ENCODE results near the gene MBD2. TPM values are rescaled to one million over a fixed set of nuclear protein-coding genes. Genes with fewer than 3 reads are reported as not detected.

MBD2 gene
- total and polyA plus RNA-seq, 2 of the 8 experiments (the other 6 are each of a cell fraction or from before 2014, with no cell fraction given), result 36.2 to 52.7 TPM

DNA sequence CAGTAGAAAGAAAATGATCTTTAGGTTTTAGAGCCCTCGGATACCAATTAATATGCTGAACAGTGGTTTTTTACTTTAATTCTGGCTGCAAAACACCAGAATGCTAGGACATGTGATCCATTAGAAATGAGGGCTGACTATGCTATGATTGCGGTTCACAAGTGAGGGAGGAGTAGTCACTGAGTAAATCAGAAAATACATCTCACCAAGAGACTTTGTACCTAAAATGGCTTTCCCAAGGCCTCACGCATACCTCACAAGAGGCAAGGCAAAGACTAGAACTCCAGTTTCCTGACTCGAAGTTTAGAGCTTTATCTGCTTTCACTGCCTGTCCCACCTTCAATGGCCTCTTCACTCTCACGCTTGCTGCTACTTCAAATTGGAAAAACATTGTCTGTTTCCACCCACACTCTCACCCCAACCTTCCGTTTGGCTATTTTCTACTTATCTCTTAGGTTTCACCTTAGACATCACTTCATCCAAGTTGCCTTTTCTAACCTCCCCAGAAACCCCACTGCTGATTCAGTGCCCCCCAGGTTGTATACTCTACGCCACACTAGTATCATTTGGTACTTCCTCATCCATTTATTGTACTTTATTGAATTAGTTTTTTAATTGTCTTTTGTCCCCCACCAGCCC, 5.1 kb upstream of the MBD2 start:
- Histone ChIP-seq H4K8ac (ENCODE audit: extremely low read depth, insufficient read depth, low read length) (no peak overlapping the region), H4K5ac (ENCODE audit: insufficient read length, low read depth, low read length) (no peak overlapping the region), H3K79me2 (ENCODE audit: control insufficient read depth in 1 of 2, insufficient read depth in 2 of 2, low read length in 2 of 2) (no peaks in the 10 kb centered on the region), H3K9me3 (ENCODE audit: insufficient read depth in 2 of 2, low read depth in 1 of 2, low read length in 1 of 2) (no peaks in the 10 kb centered on the region), H3K23me2 (ENCODE audit: low read depth, low read length) (no peaks in the 10 kb centered on the region), H2BK15ac (ENCODE audit: low read length) (0 out of 2 replicates have a peak overlapping the region, but pooled peaks have one; percentile 48), H2BK120ac (replicated peaks; ENCODE audit: low read depth, low read length) (no peak overlapping the region), H2BK20ac (ENCODE audit: low read length) (no peak overlapping the region), H3K9ac (replicated peaks in 1 of 4; ENCODE audit: extremely low read depth in 1 of 4, low read depth in 3 of 4, low read length in 3 of 4) (no peak overlapping the region), H2BK5ac (ENCODE audit: low read depth, low read length) (no peak overlapping the region), H3K36me3 (ENCODE audit: control insufficient read depth in 2 of 4, insufficient read depth in 4 of 4, low read length in 3 of 4) (no peaks in the 10 kb centered on the region), H3K27me3 (replicated peaks in 1 of 4; ENCODE audit: control insufficient read depth in 3 of 4, extremely low read depth in 1 of 4, insufficient read depth in 3 of 4, low read length in 3 of 4) (no peaks in the 10 kb centered on the region), H2AK5ac (ENCODE audit: low read depth, low read length) (no peak overlapping the region), H3K79me1 (ENCODE audit: low read depth, low read length) (no peaks in the 10 kb centered on the region), H3K4ac (replicated peaks; ENCODE audit: insufficient read length, low read depth, low read length) (no peak overlapping the region), H4K91ac (replicated peaks; ENCODE audit: insufficient read length, low read length) (no peak overlapping the region), H4K20me1 (replicated peaks in 1 of 2; ENCODE audit: control insufficient read depth in 1 of 2, insufficient read depth in 2 of 2, low read length in 2 of 2) (no peaks in the 10 kb centered on the region), H3K27ac (ENCODE audit: low read depth, low read length) (no peak overlapping the region), H3K23ac (ENCODE audit: insufficient read length) (no peak overlapping the region), H3K4me3 (ENCODE audit: extremely low read depth in 1 of 4, insufficient read depth in 2 of 4, low read depth in 3 of 4, low read length in 4 of 4) (no peak overlapping the region), H3K4me1 (replicated peaks in 1 of 4; ENCODE audit: control insufficient read depth in 3 of 4, insufficient read depth in 4 of 4, low read length in 3 of 4) (peaks cover 0 to 2% (median 0%) of the 10 kb centered on the region in 4 experiments; a peak in 1 of 7 replicates), H2AFZ (ENCODE audit: low read length) (peak overlapping the region; percentile 77; the same call in 1 of the 2 replicates), H2BK12ac (ENCODE audit: low read depth, low read length) (no peak overlapping the region), H3K56ac (replicated peaks; ENCODE audit: insufficient read length, low read depth, low read length) (no peak overlapping the region), H3K4me2 (ENCODE audit: insufficient read depth in 1 of 2, low read depth in 2 of 2, low read length in 2 of 2) (no peak overlapping the region), H3K14ac (ENCODE audit: insufficient read length) (no peak overlapping the region), H3K18ac (ENCODE audit: extremely low read depth, low read length) (no peak overlapping the region)
- 89% methylated on average over 7 of the region's 7 CpGs; no CpG with 5 or more reads in 1 of the 2 experiments for WGBS, 2 experiments (ENCODE audit: extremely low coverage in 1 of 2, insufficient coverage in 1 of 2, insufficient read length in 1 of 2, insufficient replicate concordance in 2 of 2, low coverage in 1 of 2, low lambda C conversion rate in 2 of 2, missing lambda C conversion rate in 1 of 2)
- FAIRE-seq (no peak), DNase-seq (ENCODE audit: low read depth in 1 of 2, low spot score in 2 of 2) (no peak)
- CTCF ChIA-PET (ENCODE audit: partially characterized antibody), result interaction anchor here (1.5 kb wide), 1 partner anchor 11 kb away, joined by 3 read pairs; no protein-coding TSS in a partner anchor
- POLR2A ChIA-PET (ENCODE audit: partially characterized antibody), result interaction anchor here (1.5 kb wide), 1 partner anchor 11 kb away, joined by 4 read pairs; no protein-coding TSS in a partner anchor
- TF ChIP-seq HDAC2 (IDR thresholded peaks at IDR 0.05; ENCODE audit: borderline replicate concordance in 1 of 2, low read depth in 2 of 2, low read length in 2 of 2) (no peak), SIN3A (conservative IDR thresholded peaks at IDR 0.05 in 1 of 2, IDR thresholded peaks at IDR 0.05 in 1 of 2; ENCODE audit: low read depth in 1 of 2, low read length in 2 of 2) (no peak), FOSL1 (IDR thresholded peaks at IDR 0.05; ENCODE audit: insufficient read depth, low read depth, low read length) (no peak), YY1 (IDR thresholded peaks at IDR 0.05; ENCODE audit: low read depth, low read length) (no peak), RAD21 (IDR thresholded peaks at IDR 0.05 in 1 of 2, conservative IDR thresholded peaks at IDR 0.05 in 1 of 2; ENCODE audit: low read depth in 2 of 2, low read length in 2 of 2) (no peak), POU5F1 (IDR thresholded peaks at IDR 0.05; ENCODE audit: low read depth, low read length) (no peak), E2F6 (IDR thresholded peaks at IDR 0.05) (no peak), SIRT6 (IDR thresholded peaks at IDR 0.05; ENCODE audit: low read length) (no peak), CBX5 (IDR thresholded peaks at IDR 0.05; ENCODE audit: low read depth, low read length) (no peak), KDM4A (IDR thresholded peaks at IDR 0.05; ENCODE audit: low read depth, low read length, severe bottlenecking) (no peak), BACH1 (IDR thresholded peaks at IDR 0.05; ENCODE audit: low read length) (no peak), MAFK (IDR thresholded peaks at IDR 0.05; ENCODE audit: low read depth, low read length) (no peak)

Data from H1 (cell line).